HCEC 1CT (cell line): Measurements from ENCODE around the gene SMYD5.
"Not testable (repeated sequence)": the region's sequence is repeated elsewhere in the genome, so short reads cannot be mapped to it uniquely, and the experiment has no call there.

Experiments used
- DNase-seq: peaks from one replicate; pipeline ENCODE4 v3.0.0-alpha.2; 2017

The SMYD5 gene

GRCh38 chr2:73214120-73215035 lies at the start of gene SMYD5:
TSS of gene SMYD5 (plus strand) at chr2:73214245. CDS start at chr2:73214267, 22 bp downstream.
- DNase-seq, result peak; percentile 78

- not testable (repeated sequence) for DNase-seq
These were observed 48.1 kb upstream of the SMYD5 start for GRCh38 chr2:73165978-73166377.

GRCh38 chr2:73166813-73167212 lies 47.2 kb upstream of the SMYD5 start:
- DNase-seq, result not testable (repeated sequence)

- DNase-seq, result not testable (repeated sequence)
These were observed 45.7 kb upstream of the SMYD5 start for GRCh38 chr2:73168348-73168747.

GRCh38 chr2:73170341-73170740 lies 43.7 kb upstream of the SMYD5 start:
- not testable (repeated sequence) for DNase-seq

GRCh38 chr2:73172963-73173362 lies 41.1 kb upstream of the SMYD5 start:
- no peak for DNase-seq

- no peak for DNase-seq
These were observed 40.3 kb upstream of the SMYD5 start for GRCh38 chr2:73173781-73174180.

GRCh38 chr2:73174244-73174643 lies 39.8 kb upstream of the SMYD5 start:
- DNase-seq, result no peak

- no peak for DNase-seq
These were observed 38.9 kb upstream of the SMYD5 start for GRCh38 chr2:73174941-73175662.

- DNase-seq, result no peak
These were observed 38.3 kb upstream of the SMYD5 start for GRCh38 chr2:73175663-73176204.

GRCh38 chr2:73176205-73176880 lies 37.7 kb upstream of the SMYD5 start:
- no peak for DNase-seq

GRCh38 chr2:73176881-73177644 lies 37.0 kb upstream of the SMYD5 start:
- peak; percentile 80 for DNase-seq

- no peak for DNase-seq
These were observed 36.3 kb upstream of the SMYD5 start for GRCh38 chr2:73177645-73178255.

- no peak for DNase-seq
These were observed 28.1 kb upstream of the SMYD5 start for GRCh38 chr2:73185965-73186364.

- no peak for DNase-seq
These were observed 26.5 kb upstream of the SMYD5 start for GRCh38 chr2:73187549-73187948.

GRCh38 chr2:73197579-73197978 lies 16.5 kb upstream of the SMYD5 start:
- DNase-seq, result no peak

- not testable (repeated sequence) for DNase-seq
These were observed 13.8 kb upstream of the SMYD5 start for GRCh38 chr2:73200281-73200680.

GRCh38 chr2:73202156-73203054 lies 11.6 kb upstream of the SMYD5 start, which contains the start of gene NOTO:
TSS of gene NOTO (plus strand) at chr2:73202574. CDS start at chr2:73202667, 93 bp downstream.
- peak; percentile 8 for DNase-seq

GRCh38 chr2:73203055-73203681 lies 10.9 kb upstream of the SMYD5 start:
- DNase-seq, result no peak

GRCh38 chr2:73205611-73206010 lies 8.4 kb upstream of the SMYD5 start:
- no peak for DNase-seq
